Kidney epithelial cell (primary cell): ENCODE data around the gene ALDH18A1. TPM values are rescaled to one million over a fixed set of nuclear protein-coding genes. Genes with fewer than 3 reads are reported as not detected.

Experiments used
- DNase-seq: peaks from one replicate; pipeline ENCODE4 v3.0.0-alpha.2; 2010; ENCODE audit warnings: low read depth
- H3K27me3 ChIP-seq: 2 replicates; pipeline ENCODE4 v1.6.0; 2011; ENCODE audit warnings: low read length; ENCODE audit not compliant: control insufficient read depth, insufficient read depth
- H3K36me3 ChIP-seq: 2 replicates; pipeline ENCODE4 v1.5.1; 2011; ENCODE audit warnings: low read length; ENCODE audit not compliant: control insufficient read depth, insufficient read depth
- H3K4me3 ChIP-seq: 2 replicates; pipeline ENCODE4 v1.5.1; 2011; ENCODE audit warnings: low read depth, mild to moderate bottlenecking, control low read depth, low read length
- total RNA-seq: library from RNA; depleted of rRNA; stranded (reverse); fragments of >200 nt; gene quantifications from 2 replicates; pipeline ENCODE4 v1.2.3, GENCODE V29; 2015
- TF ChIP-seq, protein P1 (sequence below): IDR thresholded peaks from 2 replicates; pipeline ENCODE4 v1.5.1; 2011; ENCODE audit warnings: mild to moderate bottlenecking, moderate library complexity, low read length, control low read depth, inconsistent platforms; ENCODE audit not compliant: insufficient read depth, poor library complexity, severe bottlenecking

ALDH18A1 gene
- total RNA-seq, 1 donor from 2014 or later: 51.2 TPM

DNA sequence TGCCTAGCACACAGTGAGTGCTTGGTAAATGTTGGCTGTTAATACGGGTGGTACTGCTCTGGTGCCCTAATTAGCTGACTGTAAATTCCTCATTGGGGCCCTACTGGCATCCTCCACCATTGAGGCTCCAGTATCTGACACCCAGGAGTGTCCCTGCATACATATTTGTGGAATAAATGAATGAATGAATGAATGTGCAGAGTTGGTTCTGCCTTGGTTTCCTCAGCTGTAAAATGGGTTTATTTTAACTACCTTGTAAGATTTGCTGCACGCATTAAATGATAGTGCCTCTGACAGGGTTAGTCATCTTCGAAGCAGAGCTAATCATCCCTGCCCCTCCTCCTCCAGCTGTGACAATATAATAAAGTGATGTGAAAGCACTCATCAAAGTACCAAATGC is 45.8 kb downstream of the ALDH18A1 start:
- H3K27me3 ChIP-seq: no peaks in the 10 kb centered on the region
- TF ChIP-seq, protein P1, sequence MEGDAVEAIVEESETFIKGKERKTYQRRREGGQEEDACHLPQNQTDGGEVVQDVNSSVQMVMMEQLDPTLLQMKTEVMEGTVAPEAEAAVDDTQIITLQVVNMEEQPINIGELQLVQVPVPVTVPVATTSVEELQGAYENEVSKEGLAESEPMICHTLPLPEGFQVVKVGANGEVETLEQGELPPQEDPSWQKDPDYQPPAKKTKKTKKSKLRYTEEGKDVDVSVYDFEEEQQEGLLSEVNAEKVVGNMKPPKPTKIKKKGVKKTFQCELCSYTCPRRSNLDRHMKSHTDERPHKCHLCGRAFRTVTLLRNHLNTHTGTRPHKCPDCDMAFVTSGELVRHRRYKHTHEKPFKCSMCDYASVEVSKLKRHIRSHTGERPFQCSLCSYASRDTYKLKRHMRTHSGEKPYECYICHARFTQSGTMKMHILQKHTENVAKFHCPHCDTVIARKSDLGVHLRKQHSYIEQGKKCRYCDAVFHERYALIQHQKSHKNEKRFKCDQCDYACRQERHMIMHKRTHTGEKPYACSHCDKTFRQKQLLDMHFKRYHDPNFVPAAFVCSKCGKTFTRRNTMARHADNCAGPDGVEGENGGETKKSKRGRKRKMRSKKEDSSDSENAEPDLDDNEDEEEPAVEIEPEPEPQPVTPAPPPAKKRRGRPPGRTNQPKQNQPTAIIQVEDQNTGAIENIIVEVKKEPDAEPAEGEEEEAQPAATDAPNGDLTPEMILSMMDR: no peak
- H3K36me3 ChIP-seq: no peaks in the 10 kb centered on the region
- no peak for DNase-seq
- H3K4me3 ChIP-seq: no peak overlapping the region

DNA sequence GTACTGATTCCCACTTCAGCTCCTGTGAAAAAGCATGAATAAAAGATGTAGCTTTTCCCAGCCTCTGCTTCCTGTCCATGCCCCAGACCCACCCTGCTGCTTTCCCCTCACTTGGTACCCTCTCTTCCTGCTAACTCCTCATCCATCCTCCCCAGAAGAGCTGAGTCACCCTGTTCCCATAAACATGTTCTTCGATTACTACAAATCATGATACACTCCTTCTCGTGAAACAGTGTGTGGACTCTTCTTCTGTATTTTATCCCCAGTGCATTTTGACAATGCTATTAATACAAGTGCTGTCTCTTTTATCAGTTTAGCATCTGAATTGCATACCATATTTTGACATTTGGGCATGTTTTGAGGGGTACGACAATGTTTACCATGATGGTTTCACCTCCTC is 49.6 kb downstream of the ALDH18A1 start:
- no peaks in the 10 kb centered on the region for H3K27me3 ChIP-seq
- no peak for DNase-seq
- TF ChIP-seq, protein P1: no peak
- H3K4me3 ChIP-seq: no peak overlapping the region
- H3K36me3 ChIP-seq: no peaks in the 10 kb centered on the region

- Histone ChIP-seq H3K4me3 (no peak overlapping the region), H3K27me3 (no peaks in the 10 kb centered on the region), H3K36me3 (no peaks in the 10 kb centered on the region)
- DNase-seq: no peak
- TF ChIP-seq, protein P1: no peak
Observed at GRCh38 chr10:95605163-95605562, 51.3 kb downstream of the ALDH18A1 start.

DNA sequence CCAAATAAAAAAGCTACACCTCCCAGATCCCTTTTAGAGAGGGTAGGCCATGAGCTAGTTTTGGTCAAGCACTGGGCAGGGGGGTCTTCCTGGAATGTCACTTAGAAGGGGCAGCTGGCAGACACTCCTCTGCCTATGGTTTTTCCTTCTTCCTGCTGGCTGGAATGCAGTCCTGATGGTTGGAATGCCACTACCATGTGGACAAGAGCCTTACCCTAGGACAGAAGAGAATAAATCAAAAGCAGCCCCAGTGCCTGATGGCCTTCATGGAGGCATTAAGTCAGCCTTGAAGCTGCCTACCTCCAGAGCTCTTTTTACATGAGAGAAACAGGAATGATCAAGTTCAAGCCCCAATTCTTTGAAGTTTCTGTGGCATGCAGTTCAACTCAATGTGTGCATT is 51.9 kb downstream of the ALDH18A1 start:
- DNase-seq: no peak
- Histone ChIP-seq H3K4me3 (no peak overlapping the region), H3K36me3 (no peaks in the 10 kb centered on the region), H3K27me3 (no peaks in the 10 kb centered on the region)
- TF ChIP-seq, protein P1: no peak

DNA sequence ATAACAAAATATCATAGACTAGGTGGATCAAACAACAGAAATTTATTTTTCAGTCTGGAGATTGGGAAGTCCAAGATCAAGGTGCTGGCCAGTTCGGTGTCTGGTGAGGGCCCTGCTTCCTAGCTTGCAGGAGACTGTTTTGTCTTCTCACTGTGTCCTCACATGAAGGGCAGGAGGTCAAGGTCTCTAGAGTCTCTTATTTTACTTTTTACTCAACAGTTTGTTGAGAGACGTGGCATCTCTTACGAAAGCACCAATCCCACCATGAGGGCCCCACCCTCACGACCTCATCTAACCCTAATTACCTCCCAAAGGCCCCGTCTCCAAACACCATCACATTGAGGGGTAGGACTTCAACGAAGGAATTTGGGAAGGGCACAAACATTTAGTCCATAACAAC is 54.1 kb downstream of the ALDH18A1 start:
- H3K27me3 ChIP-seq: no peaks in the 10 kb centered on the region
- H3K36me3 ChIP-seq: no peaks in the 10 kb centered on the region
- no peak for DNase-seq
- no peak overlapping the region for H3K4me3 ChIP-seq
- TF ChIP-seq, protein P1: no peak

DNA sequence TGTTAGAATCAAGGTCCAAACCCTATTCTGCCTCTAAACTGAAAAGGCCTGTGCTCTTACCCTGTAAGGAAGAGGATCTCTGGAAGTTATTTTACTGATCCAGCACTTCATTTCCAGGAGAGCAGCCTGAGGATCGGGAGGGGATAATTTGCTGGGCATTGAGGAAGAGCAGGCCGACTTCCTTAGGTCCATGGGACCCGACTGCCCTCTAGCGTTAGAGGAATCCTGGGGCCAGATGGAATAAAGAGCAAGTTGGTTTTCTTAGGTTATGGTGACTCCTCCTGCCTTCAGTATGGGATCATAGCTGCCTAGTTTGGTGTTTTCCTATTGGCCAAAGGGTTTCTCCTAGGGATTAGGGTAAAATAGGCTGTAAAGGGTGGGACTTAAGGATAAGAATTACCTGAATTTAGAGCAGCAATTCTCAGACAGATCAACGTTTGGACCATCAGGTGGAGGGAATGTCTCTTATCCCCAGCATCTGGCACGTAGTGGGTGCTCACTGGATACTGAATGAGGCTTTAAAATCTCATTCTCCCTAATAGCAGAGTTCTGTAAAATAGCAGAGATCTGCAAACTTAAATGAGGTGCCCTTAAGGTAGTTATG is 55.3 kb downstream of the ALDH18A1 start:
- Histone ChIP-seq H3K36me3 (no peaks in the 10 kb centered on the region), H3K27me3 (no peaks in the 10 kb centered on the region), H3K4me3 (no peak overlapping the region)
- peak; percentile 50 for DNase-seq
- TF ChIP-seq, protein P1: peak; percentile 96
